NB4 (cell line): ENCODE data around the gene SDF2L1.

Experiments
- CTCF ChIP-seq: IDR thresholded peaks from one replicate; pipeline ENCODE4 v1.5.1; 2012; ENCODE audit warnings: low read depth, low read length
- MAX ChIP-seq: IDR thresholded peaks from 2 replicates; pipeline ENCODE4 v1.6.1; 2011; ENCODE audit warnings: low read depth, low read length
- MYC ChIP-seq: IDR thresholded peaks from 2 replicates; pipeline ENCODE4 v1.6.1; 2011; ENCODE audit warnings: low read depth, low read length
- POLR2A ChIP-seq: IDR thresholded peaks from 2 replicates; pipeline ENCODE4 v1.6.1; 2011; ENCODE audit warnings: mild to moderate bottlenecking; ENCODE audit not compliant: insufficient read length; ENCODE audit errors: extremely low read depth

GRCh38 chr22:21612858-21613257, 29.2 kb upstream of the SDF2L1 start:
- no peak for TF ChIP-seq CTCF
- TF ChIP-seq POLR2A: no peak
- TF ChIP-seq MYC: no peak
- TF ChIP-seq MAX: no peak
